OCI-LY1 (cell line): ENCODE data around the gene RNF144A.

Source experiments
- EZH2 ChIP-seq: fragments of 200-600 bp; sonication (generic), shearing (Covaris generic); IDR thresholded peaks from 2 replicates; pipeline ENCODE4 v1.8.0; 2017; ENCODE audit warnings: borderline replicate concordance, mixed run types, mild to moderate bottlenecking, antibody characterized with exemption, low read length, moderate library complexity, mixed read lengths
- TF ChIP-seq, protein P1 (sequence below): fragments of 200-600 bp; sonication (generic), shearing (Covaris generic); IDR thresholded peaks from 2 replicates; pipeline ENCODE4 v1.5.1; 2017; ENCODE audit warnings: mild to moderate bottlenecking, antibody characterized with exemption, low read length, moderate library complexity, mixed read lengths

DNA sequence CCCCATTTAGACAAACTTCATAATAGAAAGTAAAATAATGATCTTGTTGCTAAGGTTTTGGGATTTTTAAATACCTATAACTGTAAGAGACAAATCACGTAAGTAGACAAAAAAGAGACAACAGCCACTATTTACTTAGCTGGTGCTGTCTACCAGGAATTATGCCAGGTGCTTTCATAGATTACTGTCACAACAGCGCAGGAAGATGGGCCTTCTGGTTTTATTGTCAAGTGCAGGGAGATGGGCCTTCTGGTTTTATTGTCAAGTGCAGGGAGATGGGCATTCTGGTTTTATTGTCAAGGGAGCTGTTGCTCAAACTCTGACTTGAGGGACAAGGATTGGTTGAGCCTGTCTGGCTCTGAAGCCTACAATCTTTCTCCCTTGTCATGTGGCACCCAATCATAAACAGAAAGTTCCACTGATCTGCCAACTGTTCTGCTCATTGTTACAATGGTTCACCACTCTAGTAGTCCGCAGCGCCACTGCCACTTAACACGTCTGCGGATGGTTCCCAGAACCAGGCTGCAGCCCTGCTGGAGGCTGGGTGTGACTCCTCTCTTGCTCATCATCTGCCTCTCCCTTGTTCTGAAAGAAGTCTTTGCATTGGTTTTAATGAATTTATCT lies 95.0 kb downstream of the RNF144A start:
- TF ChIP-seq, protein P1, sequence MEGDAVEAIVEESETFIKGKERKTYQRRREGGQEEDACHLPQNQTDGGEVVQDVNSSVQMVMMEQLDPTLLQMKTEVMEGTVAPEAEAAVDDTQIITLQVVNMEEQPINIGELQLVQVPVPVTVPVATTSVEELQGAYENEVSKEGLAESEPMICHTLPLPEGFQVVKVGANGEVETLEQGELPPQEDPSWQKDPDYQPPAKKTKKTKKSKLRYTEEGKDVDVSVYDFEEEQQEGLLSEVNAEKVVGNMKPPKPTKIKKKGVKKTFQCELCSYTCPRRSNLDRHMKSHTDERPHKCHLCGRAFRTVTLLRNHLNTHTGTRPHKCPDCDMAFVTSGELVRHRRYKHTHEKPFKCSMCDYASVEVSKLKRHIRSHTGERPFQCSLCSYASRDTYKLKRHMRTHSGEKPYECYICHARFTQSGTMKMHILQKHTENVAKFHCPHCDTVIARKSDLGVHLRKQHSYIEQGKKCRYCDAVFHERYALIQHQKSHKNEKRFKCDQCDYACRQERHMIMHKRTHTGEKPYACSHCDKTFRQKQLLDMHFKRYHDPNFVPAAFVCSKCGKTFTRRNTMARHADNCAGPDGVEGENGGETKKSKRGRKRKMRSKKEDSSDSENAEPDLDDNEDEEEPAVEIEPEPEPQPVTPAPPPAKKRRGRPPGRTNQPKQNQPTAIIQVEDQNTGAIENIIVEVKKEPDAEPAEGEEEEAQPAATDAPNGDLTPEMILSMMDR, result no peak
- TF ChIP-seq EZH2, result no peak
